Esophagus muscularis mucosa (tissue), 4 donors: Measurements from ENCODE around the gene NTRK3.

Experiments
- EP300 ChIP-seq: sonication (generic); formaldehyde crosslinking; IDR thresholded peaks from one replicate; pipeline ENCODE4 v1.6.1; 2017; ENCODE audit warnings: antibody characterized with exemption
- POLR2A ChIP-seq: fragments of 450-650 bp; IDR thresholded peaks from one replicate; pipeline ENCODE4 v1.6.1; 2017; ENCODE audit warnings: antibody characterized with exemption, moderate library complexity, mild to moderate bottlenecking, low read depth
- POLR2AphosphoS5 ChIP-seq, 2 donors: sonication (generic); formaldehyde crosslinking; IDR thresholded peaks; one replicate each; pipeline ENCODE4 v1.6.1; 2017; ENCODE audit warnings: antibody characterized with exemption in 2 of 2
- TF ChIP-seq, protein P1 (sequence below), 3 experiments: fragments of 200-600 bp in 2 of 3; fragments of 450-650 bp in 1 of 3; sonication (generic) in 2 of 3; IDR thresholded peaks; one replicate each; pipeline ENCODE4 v1.5.1; 2017 to 2019; ENCODE audit warnings: antibody characterized with exemption in 3 of 3, mild to moderate bottlenecking in 2 of 3, moderate library complexity in 1 of 3

DNA sequence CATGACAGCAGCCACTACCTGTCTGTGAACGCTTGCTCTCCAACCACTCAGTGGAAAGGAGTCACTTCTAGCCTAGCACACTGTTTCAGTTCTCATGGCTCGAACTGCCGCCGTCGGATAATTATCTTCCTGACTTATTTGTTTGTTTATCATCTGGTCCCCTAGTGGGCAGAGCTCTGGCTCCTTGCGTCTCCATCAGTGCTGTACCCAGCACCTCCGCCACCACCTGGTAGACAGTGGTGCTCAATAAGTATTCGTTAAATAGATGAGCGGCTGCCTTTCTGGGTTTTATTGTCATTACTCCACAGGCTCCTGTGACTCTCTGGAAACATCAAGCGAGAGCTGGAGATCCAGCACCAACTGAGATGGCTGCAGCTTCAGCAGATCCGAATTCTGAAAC, 297.5 kb downstream of the NTRK3 start:
- TF ChIP-seq POLR2A (no peak), POLR2AphosphoS5 (IDR thresholded peaks at IDR 0.05) (no peak), EP300 (no peak)
- TF ChIP-seq, protein P1, sequence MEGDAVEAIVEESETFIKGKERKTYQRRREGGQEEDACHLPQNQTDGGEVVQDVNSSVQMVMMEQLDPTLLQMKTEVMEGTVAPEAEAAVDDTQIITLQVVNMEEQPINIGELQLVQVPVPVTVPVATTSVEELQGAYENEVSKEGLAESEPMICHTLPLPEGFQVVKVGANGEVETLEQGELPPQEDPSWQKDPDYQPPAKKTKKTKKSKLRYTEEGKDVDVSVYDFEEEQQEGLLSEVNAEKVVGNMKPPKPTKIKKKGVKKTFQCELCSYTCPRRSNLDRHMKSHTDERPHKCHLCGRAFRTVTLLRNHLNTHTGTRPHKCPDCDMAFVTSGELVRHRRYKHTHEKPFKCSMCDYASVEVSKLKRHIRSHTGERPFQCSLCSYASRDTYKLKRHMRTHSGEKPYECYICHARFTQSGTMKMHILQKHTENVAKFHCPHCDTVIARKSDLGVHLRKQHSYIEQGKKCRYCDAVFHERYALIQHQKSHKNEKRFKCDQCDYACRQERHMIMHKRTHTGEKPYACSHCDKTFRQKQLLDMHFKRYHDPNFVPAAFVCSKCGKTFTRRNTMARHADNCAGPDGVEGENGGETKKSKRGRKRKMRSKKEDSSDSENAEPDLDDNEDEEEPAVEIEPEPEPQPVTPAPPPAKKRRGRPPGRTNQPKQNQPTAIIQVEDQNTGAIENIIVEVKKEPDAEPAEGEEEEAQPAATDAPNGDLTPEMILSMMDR (IDR thresholded peaks at IDR 0.05) = no peak
